Amygdala (tissue), 56 donors: ENCODE results near the gene AOPEP.
"Not testable (repeated sequence)": the region's sequence is repeated elsewhere in the genome, so short reads cannot be mapped to it uniquely, and the experiment has no call there.

Experiments
- DNase-seq, 56 donors: peaks; one replicate each; lab custom pipeline; 2025; lab: John Stamatoyannopoulos, UW

The AOPEP gene

GRCh38 chr9:95018099-95018936 lies 291.8 kb downstream of the AOPEP start:
- DNase-seq, result peak in 8 of 56 donors; percentile 30 to 58 (median 38)

- not testable (repeated sequence) for DNase-seq
These were observed 294.1 kb downstream of the AOPEP start for GRCh38 chr9:95020644-95021043.

- DNase-seq, result no peak
These were observed 294.8 kb downstream of the AOPEP start for GRCh38 chr9:95021166-95021886.

GRCh38 chr9:95022657-95023056 lies 296.2 kb downstream of the AOPEP start:
- no peak for DNase-seq

GRCh38 chr9:95023217-95024003 lies 296.9 kb downstream of the AOPEP start:
- DNase-seq, result no peak

- peak in 6 of 56 donors; percentile 26 to 44 (median 33) for DNase-seq
These were observed 297.7 kb downstream of the AOPEP start for GRCh38 chr9:95024097-95024671.

- peak in 19 of 56 donors; percentile 26 to 63 (median 41) for DNase-seq
These were observed 299.0 kb downstream of the AOPEP start for GRCh38 chr9:95025213-95026147.

GRCh38 chr9:95026148-95026524 lies 299.6 kb downstream of the AOPEP start:
- no peak for DNase-seq

- DNase-seq, result no peak
These were observed 301.7 kb downstream of the AOPEP start for GRCh38 chr9:95027914-95028852.

- no peak for DNase-seq
These were observed 302.3 kb downstream of the AOPEP start for GRCh38 chr9:95028853-95029219.

GRCh38 chr9:95029288-95029687 lies 302.8 kb downstream of the AOPEP start:
- DNase-seq, result no peak

GRCh38 chr9:95029720-95030119 lies 303.2 kb downstream of the AOPEP start:
- no peak for DNase-seq

GRCh38 chr9:95030344-95030743 lies 303.8 kb downstream of the AOPEP start:
- DNase-seq, result no peak

GRCh38 chr9:95030920-95031642 lies 304.6 kb downstream of the AOPEP start:
- DNase-seq, result no peak

- peak in 9 of 56 donors; percentile 34 to 72 (median 53) for DNase-seq
These were observed 305.4 kb downstream of the AOPEP start for GRCh38 chr9:95031711-95032461.

- DNase-seq, result no peak
These were observed 306.3 kb downstream of the AOPEP start for GRCh38 chr9:95032580-95033341.
